Retinal pigment epithelial cell (primary cell): ENCODE data around the gene FTH1.
"Not testable (repeated sequence)": the region's sequence is repeated elsewhere in the genome, so short reads cannot be mapped to it uniquely, and the experiment has no call there.

ENCODE experiments used
- DNase-seq: peaks from one replicate; pipeline ENCODE4 v3.0.0-alpha.2; 2010; ENCODE audit warnings: low read depth
- H3K4me3 ChIP-seq: 2 replicates; pipeline ENCODE4 v1.5.1; 2011; ENCODE audit warnings: mild to moderate bottlenecking, low read length, control low read depth, moderate library complexity
- TF ChIP-seq, protein P1 (sequence below): conservative IDR thresholded peaks from 2 replicates; pipeline ENCODE4 v1.5.1; 2011; ENCODE audit warnings: low read depth, low read length, control low read depth, inconsistent platforms

Gene FTH1

GRCh38 chr11:61955422-61956135, 11.9 kb downstream of the FTH1 start:
- no peak for DNase-seq
- peak overlapping the region; percentile 30 for H3K4me3 ChIP-seq
- TF ChIP-seq, protein P1, sequence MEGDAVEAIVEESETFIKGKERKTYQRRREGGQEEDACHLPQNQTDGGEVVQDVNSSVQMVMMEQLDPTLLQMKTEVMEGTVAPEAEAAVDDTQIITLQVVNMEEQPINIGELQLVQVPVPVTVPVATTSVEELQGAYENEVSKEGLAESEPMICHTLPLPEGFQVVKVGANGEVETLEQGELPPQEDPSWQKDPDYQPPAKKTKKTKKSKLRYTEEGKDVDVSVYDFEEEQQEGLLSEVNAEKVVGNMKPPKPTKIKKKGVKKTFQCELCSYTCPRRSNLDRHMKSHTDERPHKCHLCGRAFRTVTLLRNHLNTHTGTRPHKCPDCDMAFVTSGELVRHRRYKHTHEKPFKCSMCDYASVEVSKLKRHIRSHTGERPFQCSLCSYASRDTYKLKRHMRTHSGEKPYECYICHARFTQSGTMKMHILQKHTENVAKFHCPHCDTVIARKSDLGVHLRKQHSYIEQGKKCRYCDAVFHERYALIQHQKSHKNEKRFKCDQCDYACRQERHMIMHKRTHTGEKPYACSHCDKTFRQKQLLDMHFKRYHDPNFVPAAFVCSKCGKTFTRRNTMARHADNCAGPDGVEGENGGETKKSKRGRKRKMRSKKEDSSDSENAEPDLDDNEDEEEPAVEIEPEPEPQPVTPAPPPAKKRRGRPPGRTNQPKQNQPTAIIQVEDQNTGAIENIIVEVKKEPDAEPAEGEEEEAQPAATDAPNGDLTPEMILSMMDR = no peak

DNA sequence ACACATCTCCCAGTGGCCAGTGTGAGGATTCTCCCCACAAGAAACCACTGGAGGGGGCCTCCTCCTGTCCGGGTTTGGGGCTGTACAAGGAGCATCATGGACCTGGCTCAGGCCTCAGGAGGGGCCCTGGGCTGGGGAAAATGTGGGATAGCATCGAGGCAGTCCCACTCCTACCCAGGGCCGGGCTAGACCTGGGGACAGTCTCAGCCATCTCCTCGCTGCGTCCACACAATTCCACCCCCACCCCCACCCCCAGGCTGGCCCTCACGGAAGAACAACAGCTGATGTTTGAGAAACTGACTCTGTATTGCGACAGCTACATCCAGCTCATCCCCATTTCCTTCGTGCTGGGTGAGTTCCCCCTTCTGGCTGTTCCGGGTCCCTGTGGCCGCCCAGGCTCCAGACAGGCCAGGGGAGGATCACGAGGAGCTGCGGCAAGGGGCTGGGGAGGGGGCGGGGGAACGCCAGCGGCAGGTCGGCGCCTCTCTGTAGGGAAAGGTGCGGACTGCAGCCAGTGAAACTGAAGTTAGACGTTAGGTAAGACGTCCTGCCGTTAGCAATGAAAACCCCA, 12.5 kb downstream of the FTH1 start:
- no peak for DNase-seq
- H3K4me3 ChIP-seq = peak overlapping the region; percentile 30
- TF ChIP-seq, protein P1 = peak; percentile 28

GRCh38 chr11:61954106-61954850, 13.2 kb downstream of the FTH1 start:
- TF ChIP-seq, protein P1 = no peak
- H3K4me3 ChIP-seq = no peak overlapping the region
- DNase-seq = no peak

DNA sequence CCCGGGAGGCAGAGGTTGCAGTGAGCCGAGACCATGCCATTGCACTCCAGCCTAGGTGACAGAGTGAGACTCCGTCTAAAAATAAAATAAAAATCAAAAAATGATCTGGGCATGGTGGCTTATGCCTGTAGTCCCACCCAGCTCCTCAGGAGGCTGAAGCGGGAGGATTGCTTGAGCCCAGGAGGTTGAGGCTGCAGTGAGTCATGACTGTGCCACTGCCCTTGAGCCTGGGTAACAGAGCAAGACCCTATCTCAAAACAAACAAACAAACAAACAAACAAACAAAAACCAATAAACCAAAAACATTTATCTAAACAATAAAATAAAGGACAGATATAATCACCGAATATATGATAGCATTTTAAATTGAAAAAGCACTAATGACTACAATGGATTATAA, 13.8 kb downstream of the FTH1 start:
- DNase-seq, H3K4me3 ChIP-seq: not testable (repeated sequence)

- no peak overlapping the region for H3K4me3 ChIP-seq
- TF ChIP-seq, protein P1 = no peak
- DNase-seq = no peak
These were observed 14.6 kb downstream of the FTH1 start for GRCh38 chr11:61952882-61953281.

- TF ChIP-seq, protein P1 = no peak
- no peak for DNase-seq
- no peak overlapping the region for H3K4me3 ChIP-seq
These were observed 15.8 kb downstream of the FTH1 start for GRCh38 chr11:61951484-61952135.

- peak within 1 kb of the TSS; percentile 17 for H3K4me3 ChIP-seq
- DNase-seq = no peak
- TF ChIP-seq, protein P1 = no peak
These were observed 17.3 kb downstream of the FTH1 start, which contains the start of gene BEST1 for GRCh38 chr11:61950035-61950547. Gene BEST1, plus strand, starts transcription at chr11:61950351. Its CDS starts 1,456 bp downstream, at chr11:61951807.
